Measurements from ENCODE around the gene C1orf53. TPM values are rescaled to one million over a fixed set of nuclear protein-coding genes. Genes with fewer than 3 reads are reported as not detected.

C1orf53 gene
- total RNA-seq, 1 donor from 2014 or later = 6.4 TPM

- Histone ChIP-seq H3K27ac (no peak overlapping the region), H3K4me1 (no peaks in the 10 kb centered on the region), H3K4me3 (no peak overlapping the region), H3K9me3 (no peaks in the 10 kb centered on the region), H3K36me3 (no peaks in the 10 kb centered on the region), H3K27me3 (no peaks in the 10 kb centered on the region)
- no peak for DNase-seq (ENCODE audit: extremely low spot score in 2 of 2)
- TF ChIP-seq POLR2A (IDR thresholded peaks at IDR 0.05) = no peak
- no peak for TF ChIP-seq CTCF (IDR thresholded peaks at IDR 0.05)
- TF ChIP-seq POLR2AphosphoS5 (IDR thresholded peaks at IDR 0.05; ENCODE audit: insufficient read depth in 1 of 2, low read depth in 1 of 2) = no peak
- intact Hi-C loops (cut with DNase I) = no loop called here
Observed at GRCh38 chr1:197884173-197884572, 18.3 kb upstream of the C1orf53 start.

- H3K27me3 ChIP-seq = no peaks in the 10 kb centered on the region
- TF ChIP-seq POLR2A (IDR thresholded peaks at IDR 0.05) (no peak), CTCF (IDR thresholded peaks at IDR 0.05) (no peak), POLR2AphosphoS5 (IDR thresholded peaks at IDR 0.05; ENCODE audit: insufficient read depth in 1 of 2, low read depth in 1 of 2) (no peak)
- intact Hi-C loops (cut with DNase I) = no loop called here
- no peak overlapping the region for H3K27ac ChIP-seq
- H3K36me3 ChIP-seq = no peaks in the 10 kb centered on the region
- no peak for DNase-seq (ENCODE audit: extremely low spot score in 2 of 2)
- H3K9me3 ChIP-seq = no peaks in the 10 kb centered on the region
- H3K4me3 ChIP-seq = no peak overlapping the region
- no peaks in the 10 kb centered on the region for H3K4me1 ChIP-seq
Observed at GRCh38 chr1:197890936-197891335, 11.5 kb upstream of the C1orf53 start.

- Histone ChIP-seq H3K36me3 (no peaks in the 10 kb centered on the region), H3K4me3 (no peak overlapping the region), H3K27me3 (no peaks in the 10 kb centered on the region), H3K4me1 (no peaks in the 10 kb centered on the region), H3K27ac (no peak overlapping the region), H3K9me3 (no peaks in the 10 kb centered on the region)
- intact Hi-C loops (cut with DNase I) = no loop called here
- DNase-seq (ENCODE audit: extremely low spot score in 2 of 2) = no peak
- TF ChIP-seq POLR2A (IDR thresholded peaks at IDR 0.05) (no peak), CTCF (IDR thresholded peaks at IDR 0.05) (no peak), POLR2AphosphoS5 (IDR thresholded peaks at IDR 0.05; ENCODE audit: insufficient read depth in 1 of 2, low read depth in 1 of 2) (no peak)
Observed at GRCh38 chr1:197892684-197893083, 9.7 kb upstream of the C1orf53 start.

GRCh38 chr1:197896301-197896700 lies 6.1 kb upstream of the C1orf53 start:
- intact Hi-C loops (cut with DNase I) = no loop called here
- Histone ChIP-seq H3K4me1 (no peaks in the 10 kb centered on the region), H3K36me3 (no peaks in the 10 kb centered on the region), H3K27ac (no peak overlapping the region), H3K4me3 (no peak overlapping the region), H3K9me3 (no peaks in the 10 kb centered on the region), H3K27me3 (no peaks in the 10 kb centered on the region)
- TF ChIP-seq POLR2A (IDR thresholded peaks at IDR 0.05) (no peak), CTCF (IDR thresholded peaks at IDR 0.05) (no peak), POLR2AphosphoS5 (IDR thresholded peaks at IDR 0.05; ENCODE audit: insufficient read depth in 1 of 2, low read depth in 1 of 2) (no peak)
- DNase-seq (ENCODE audit: extremely low spot score in 2 of 2) = no peak

- Histone ChIP-seq H3K4me3 (no peak overlapping the region), H3K4me1 (peaks cover 6% of the 10 kb centered on the region), H3K9me3 (no peaks in the 10 kb centered on the region), H3K27ac (no peak overlapping the region), H3K27me3 (no peaks in the 10 kb centered on the region), H3K36me3 (no peaks in the 10 kb centered on the region)
- TF ChIP-seq CTCF (IDR thresholded peaks at IDR 0.05) (no peak), POLR2A (IDR thresholded peaks at IDR 0.05) (no peak), POLR2AphosphoS5 (IDR thresholded peaks at IDR 0.05; ENCODE audit: insufficient read depth in 1 of 2, low read depth in 1 of 2) (no peak)
- DNase-seq (ENCODE audit: extremely low spot score in 2 of 2) = no peak
- intact Hi-C loops (cut with DNase I) = no loop called here
Observed at GRCh38 chr1:197899037-197899436, 3.4 kb upstream of the C1orf53 start.
